Measurements from ENCODE around the gene PHC1. TPM values are rescaled to one million over a fixed set of nuclear protein-coding genes. Genes with fewer than 3 reads are reported as not detected.
"Not testable (repeated sequence)": the region's sequence is repeated elsewhere in the genome, so short reads cannot be mapped to it uniquely, and the experiment has no call there.

PHC1 gene
- 10 to 100 TPM; 16.1 to 17.1 TPM for total RNA-seq

DNA sequence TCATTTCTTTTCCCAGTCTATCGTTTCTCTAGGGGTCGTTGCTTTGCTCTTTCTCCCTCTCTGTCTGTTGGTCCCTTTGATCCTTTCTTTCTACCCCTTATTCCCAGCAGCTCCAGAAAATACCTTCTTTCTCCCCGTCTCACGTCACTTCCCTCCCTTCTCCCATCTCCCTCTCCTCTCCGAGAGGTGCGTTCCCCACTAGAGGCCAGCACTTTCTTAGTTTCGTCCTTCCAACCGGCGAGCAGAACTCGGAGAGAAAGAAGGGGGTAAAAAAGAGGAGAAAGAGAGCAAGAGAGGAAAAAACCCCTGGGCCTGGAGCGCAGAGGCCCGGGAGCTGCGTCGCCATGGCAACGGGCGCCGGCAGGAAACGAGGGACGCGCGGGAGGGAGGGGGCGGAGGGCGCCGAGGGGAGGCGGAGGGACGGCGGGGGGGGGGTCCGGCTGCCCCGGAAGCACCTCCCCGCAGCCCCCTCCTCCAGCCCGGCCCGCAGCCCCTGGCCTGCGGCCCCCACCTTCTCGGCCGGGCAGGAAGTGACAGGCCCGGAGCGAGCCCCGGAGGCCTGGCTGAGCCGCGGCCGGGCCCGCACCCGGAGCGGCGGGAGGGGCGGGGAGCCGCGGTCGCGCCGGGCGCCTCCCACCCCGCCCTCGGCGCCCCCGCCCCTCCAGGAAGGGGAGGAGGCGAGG lies at the start of gene PHC1:
Gene PHC1, plus strand, starts transcription at position 477 of the 683 bp plus-strand sequence. CDS start 3,169 bp downstream, outside the sequence.
- H3K36me3 Mint-ChIP-seq (ENCODE audit: low read depth); H3K9me3 Mint-ChIP-seq; H3K27me3 Mint-ChIP-seq; H3K4me1 Mint-ChIP-seq: not testable (repeated sequence)
- Mint-ChIP-seq H3K4me3 (peak within 1 kb of the TSS; percentile 84), H3K27ac (peak within 1 kb of the TSS; percentile 59)
- DNase-seq, result peak; percentile 79
- POLR2A ChIA-PET, result interaction anchor here (3.8 kb wide), 1 partner anchor 36 kb away, joined by 21 read pairs; the partner anchor contains the start of gene M6PR
- CTCF ChIA-PET, result interaction anchor here (0.7 to 5.4 kb wide), 10 partner anchors 23 to 136 kb away, joined by 3 to 28 read pairs (median 4); partner anchors contain the start of gene M6PR

DNA sequence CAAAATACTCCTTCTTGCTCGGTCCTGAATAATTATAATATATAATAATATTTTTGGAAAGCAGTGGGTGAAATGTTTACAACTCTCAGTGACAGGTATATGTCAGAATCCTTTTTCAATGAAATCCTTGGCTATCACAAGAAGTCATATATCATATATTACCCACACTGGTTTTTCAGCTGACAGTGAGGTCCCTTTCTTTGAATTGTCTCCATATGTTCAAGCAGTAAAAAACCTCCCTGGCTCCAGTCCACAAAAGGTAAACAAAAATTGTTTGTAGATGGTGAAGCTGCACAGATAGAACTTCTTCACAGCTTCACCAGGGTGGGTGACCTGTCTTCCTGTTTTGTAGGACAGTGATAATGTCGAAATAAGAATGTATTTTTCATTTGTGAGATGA lies 47.9 kb upstream of the PHC1 start:
- Mint-ChIP-seq H3K36me3 (ENCODE audit: low read depth) (no peaks in the 10 kb centered on the region), H3K27ac (no peak overlapping the region), H3K4me3 (no peak overlapping the region), H3K4me1 (peaks cover 3% of the 10 kb centered on the region), H3K9me3 (no peaks in the 10 kb centered on the region), H3K27me3 (peaks cover 8% of the 10 kb centered on the region)
- no peak for DNase-seq
- POLR2A ChIA-PET, result no interaction called here
- CTCF ChIA-PET, result interaction anchor here (1.3 kb wide), 1 partner anchor 24 kb away, joined by 3 read pairs; no protein-coding TSS in a partner anchor

DNA sequence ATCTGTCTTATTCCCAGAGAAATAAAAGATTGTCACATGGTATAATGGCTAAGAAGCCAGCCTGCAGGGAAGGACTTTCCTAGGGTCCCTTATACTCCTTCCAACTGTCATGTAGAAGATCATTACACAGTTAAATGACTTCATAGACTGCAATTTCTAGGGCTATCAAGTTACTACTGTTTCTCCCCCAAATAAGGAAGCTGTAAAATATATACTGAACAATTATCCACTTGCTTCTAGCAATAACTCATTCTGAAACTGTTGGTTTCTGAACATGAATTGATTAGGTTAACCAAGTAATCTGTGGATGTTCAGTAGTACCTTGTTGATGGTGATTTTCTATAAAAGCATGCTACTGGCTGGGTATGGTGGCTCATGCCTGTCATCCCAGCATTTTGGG lies 47.3 kb upstream of the PHC1 start:
- H3K27me3 Mint-ChIP-seq, result peaks cover 8% of the 10 kb centered on the region
- peaks cover 3% of the 10 kb centered on the region for H3K4me1 Mint-ChIP-seq
- DNase-seq, result no peak
- H3K9me3 Mint-ChIP-seq, result no peaks in the 10 kb centered on the region
- H3K4me3 Mint-ChIP-seq, result no peak overlapping the region
- ChIA-PET CTCF (interaction anchor here (1.3 kb wide), 1 partner anchor 24 kb away, joined by 3 read pairs; no protein-coding TSS in a partner anchor), POLR2A (no interaction called here)
- no peak overlapping the region for H3K27ac Mint-ChIP-seq
- no peaks in the 10 kb centered on the region for H3K36me3 Mint-ChIP-seq (ENCODE audit: low read depth)

DNA sequence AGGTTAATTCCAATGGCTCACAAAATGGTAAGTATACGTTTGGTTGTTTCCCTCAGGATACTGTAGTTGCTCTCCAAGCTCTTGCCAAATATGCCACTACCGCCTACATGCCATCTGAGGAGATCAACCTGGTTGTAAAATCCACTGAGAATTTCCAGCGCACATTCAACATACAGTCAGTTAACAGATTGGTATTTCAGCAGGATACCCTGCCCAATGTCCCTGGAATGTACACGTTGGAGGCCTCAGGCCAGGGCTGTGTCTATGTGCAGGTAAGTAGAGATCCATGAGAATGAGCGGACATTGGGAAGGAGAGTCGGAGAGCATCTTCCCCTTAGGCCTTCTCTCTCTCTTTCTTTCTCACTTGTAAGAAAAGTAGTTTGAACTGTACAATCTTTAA lies 46.5 kb upstream of the PHC1 start:
- CTCF ChIA-PET, result interaction anchor here (0.7 to 1.3 kb wide), 2 partner anchors 23 to 187 kb away, joined by 3 read pairs; no protein-coding TSS in a partner anchor
- POLR2A ChIA-PET, result no interaction called here

DNA sequence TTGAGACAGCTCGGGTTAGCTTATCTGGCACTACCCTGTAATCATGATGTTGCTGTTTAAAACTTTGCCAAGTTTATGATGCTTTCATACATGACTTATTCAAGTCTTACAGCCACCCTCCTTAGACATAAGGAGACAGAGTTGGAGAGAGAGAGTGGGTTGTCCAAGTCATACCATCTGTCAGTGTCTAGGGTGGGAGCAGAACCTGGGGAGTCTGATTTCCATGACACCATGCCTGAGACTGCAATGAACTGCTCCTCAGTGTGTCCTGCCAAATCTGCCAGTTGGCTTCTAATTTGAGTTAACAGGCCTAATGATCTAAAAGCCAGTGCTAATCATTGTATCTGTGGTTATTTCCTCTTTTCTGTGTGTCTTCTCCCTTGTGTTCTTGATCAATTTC lies 43.7 kb upstream of the PHC1 start:
- Mint-ChIP-seq H3K36me3 (ENCODE audit: low read depth) (no peaks in the 10 kb centered on the region), H3K27ac (no peak overlapping the region), H3K4me3 (no peak overlapping the region), H3K4me1 (peaks cover 3% of the 10 kb centered on the region), H3K9me3 (no peaks in the 10 kb centered on the region), H3K27me3 (peaks cover 4% of the 10 kb centered on the region)
- ChIA-PET POLR2A (no interaction called here), CTCF (interaction anchor here (1.0 to 2.0 kb wide), 2 partner anchors 20 to 213 kb away, joined by 7 to 8 read pairs; no protein-coding TSS in a partner anchor)
- no peak for DNase-seq

More for the DNA sequence above, 46.5 kb upstream of the PHC1 start:
- Mint-ChIP-seq H3K27me3 (peaks cover 5% of the 10 kb centered on the region), H3K4me3 (no peak overlapping the region), H3K4me1 (peaks cover 3% of the 10 kb centered on the region), H3K27ac (no peak overlapping the region), H3K9me3 (no peaks in the 10 kb centered on the region), H3K36me3 (ENCODE audit: low read depth) (no peaks in the 10 kb centered on the region)
- no peak for DNase-seq

DNA sequence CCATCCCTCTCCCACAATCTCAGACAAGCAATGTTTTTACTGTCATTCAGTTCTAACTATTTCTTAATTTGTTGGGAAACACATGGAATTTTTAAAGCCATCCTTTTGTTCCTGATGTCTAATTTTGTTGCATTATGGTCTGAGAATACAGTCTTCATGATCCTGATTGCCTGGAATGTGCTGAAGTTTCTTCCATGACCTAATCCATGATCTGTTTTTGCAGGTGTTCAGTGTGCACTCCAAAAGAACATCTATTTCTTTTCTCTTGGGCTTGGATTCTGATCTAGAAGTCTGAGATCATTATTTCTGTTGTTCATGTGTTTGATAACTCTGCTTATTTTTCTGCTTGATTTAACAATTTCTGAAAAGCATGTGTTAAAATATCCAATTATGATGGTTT lies 43.2 kb upstream of the PHC1 start:
- POLR2A ChIA-PET, result no interaction called here

DNA sequence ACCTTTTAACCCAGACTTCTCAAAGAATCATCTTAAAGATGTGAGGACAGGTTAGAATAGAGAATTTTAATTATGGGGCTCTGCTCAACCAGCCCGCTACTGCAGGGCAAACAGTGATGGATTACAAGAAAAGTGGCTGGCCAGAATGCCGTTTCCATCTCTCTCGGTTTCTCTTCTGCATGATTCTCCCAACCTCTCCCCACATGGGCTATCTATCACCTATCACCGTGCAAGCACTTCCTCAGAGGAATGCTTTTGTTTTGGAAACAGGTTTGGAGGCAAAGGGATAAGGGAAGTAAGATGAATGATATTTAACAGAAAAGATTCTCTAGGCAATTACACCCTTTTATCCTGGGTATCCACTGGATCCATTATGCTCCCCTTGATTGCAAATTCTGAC lies 37.4 kb upstream of the PHC1 start:
- H3K9me3 Mint-ChIP-seq, result no peaks in the 10 kb centered on the region
- ChIA-PET CTCF (no interaction called here), POLR2A (no interaction called here)
- H3K4me1 Mint-ChIP-seq, result no peaks in the 10 kb centered on the region
- no peaks in the 10 kb centered on the region for H3K36me3 Mint-ChIP-seq (ENCODE audit: low read depth)
- no peak overlapping the region for H3K4me3 Mint-ChIP-seq
- peaks cover 9% of the 10 kb centered on the region for H3K27me3 Mint-ChIP-seq
- H3K27ac Mint-ChIP-seq, result no peak overlapping the region
- no peak for DNase-seq

More for the DNA sequence above, 43.2 kb upstream of the PHC1 start:
- H3K27ac Mint-ChIP-seq, result no peak overlapping the region
- H3K9me3 Mint-ChIP-seq, result no peaks in the 10 kb centered on the region
- no peak for DNase-seq
- H3K4me3 Mint-ChIP-seq, result no peak overlapping the region
- H3K36me3 Mint-ChIP-seq (ENCODE audit: low read depth), result no peaks in the 10 kb centered on the region
- CTCF ChIA-PET, result interaction anchor here (2.0 kb wide), 1 partner anchor 19 kb away, joined by 8 read pairs; no protein-coding TSS in a partner anchor
- peaks cover 3% of the 10 kb centered on the region for H3K4me1 Mint-ChIP-seq
- H3K27me3 Mint-ChIP-seq, result peaks cover 7% of the 10 kb centered on the region

DNA sequence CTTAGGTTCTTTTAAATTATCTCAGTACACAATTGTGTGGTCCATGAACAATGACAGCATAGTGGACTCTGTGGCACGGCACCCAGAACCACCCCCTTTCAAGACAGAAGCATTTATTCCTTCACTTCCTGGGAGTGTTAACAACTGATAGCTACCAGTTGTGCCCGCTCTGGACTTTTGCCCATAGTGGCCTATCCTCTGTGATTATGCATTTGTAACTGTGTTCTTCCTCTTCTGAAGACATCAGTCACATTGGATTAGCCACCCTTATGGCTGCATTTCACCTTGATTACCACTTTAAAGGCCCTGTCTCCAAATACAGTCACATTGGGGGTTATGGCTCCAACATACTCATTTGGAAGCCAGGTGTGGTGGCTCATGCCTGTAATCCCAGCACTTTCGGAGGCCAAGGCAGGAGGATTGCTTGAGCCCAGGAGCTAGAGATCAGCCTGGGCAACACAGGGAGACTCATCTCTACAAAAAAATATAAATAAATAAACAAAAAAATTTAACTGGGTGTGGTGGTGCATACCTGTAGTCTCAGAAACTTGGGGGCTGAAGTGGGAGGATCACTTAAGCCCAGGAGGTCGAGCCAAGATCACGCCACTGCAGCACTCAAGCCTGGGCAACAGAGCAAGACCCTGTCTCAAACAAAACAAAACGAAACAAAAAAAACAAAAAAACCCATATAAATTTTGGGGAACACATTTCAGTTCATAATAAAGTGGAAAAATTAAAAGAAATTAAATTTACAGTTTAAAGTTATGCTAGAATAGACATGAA lies 27.6 kb upstream of the PHC1 start:
- CTCF ChIA-PET, result no interaction called here
- H3K4me3 Mint-ChIP-seq, result no peak overlapping the region

DNA sequence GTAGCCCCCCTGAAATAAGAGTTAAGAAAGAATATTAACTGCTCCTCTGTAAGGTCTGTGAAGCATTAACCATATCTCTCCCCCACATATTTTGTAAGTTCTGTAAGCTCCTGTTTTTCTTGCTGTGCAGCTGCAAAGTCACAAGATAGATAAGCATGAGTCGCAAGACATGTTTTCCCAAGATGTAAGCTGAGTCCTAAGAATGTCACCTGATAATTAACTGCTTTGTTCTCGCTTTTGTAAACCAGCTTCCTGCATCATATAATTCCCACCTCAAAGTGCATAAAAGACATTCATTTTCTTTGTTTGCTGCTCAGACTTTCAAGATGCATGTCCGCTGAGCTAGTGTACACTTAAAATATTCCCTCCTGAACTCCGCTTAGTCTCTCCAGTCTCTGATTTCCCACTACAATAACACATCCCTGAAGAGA lies 27.0 kb upstream of the PHC1 start:
- Mint-ChIP-seq H3K4me1 (peaks cover 3% of the 10 kb centered on the region), H3K4me3 (no peak overlapping the region), H3K36me3 (ENCODE audit: low read depth) (no peaks in the 10 kb centered on the region), H3K9me3 (no peaks in the 10 kb centered on the region), H3K27ac (no peak overlapping the region), H3K27me3 (no peaks in the 10 kb centered on the region)
- ChIA-PET POLR2A (no interaction called here), CTCF (no interaction called here)
- DNase-seq, result no peak

More for the DNA sequence above, 27.6 kb upstream of the PHC1 start:
- DNase-seq, result no peak
- Mint-ChIP-seq H3K27ac (no peak overlapping the region), H3K9me3 (no peaks in the 10 kb centered on the region), H3K4me1 (peaks cover 3% of the 10 kb centered on the region), H3K27me3 (no peaks in the 10 kb centered on the region), H3K36me3 (ENCODE audit: low read depth) (no peaks in the 10 kb centered on the region)
- POLR2A ChIA-PET, result no interaction called here

DNA sequence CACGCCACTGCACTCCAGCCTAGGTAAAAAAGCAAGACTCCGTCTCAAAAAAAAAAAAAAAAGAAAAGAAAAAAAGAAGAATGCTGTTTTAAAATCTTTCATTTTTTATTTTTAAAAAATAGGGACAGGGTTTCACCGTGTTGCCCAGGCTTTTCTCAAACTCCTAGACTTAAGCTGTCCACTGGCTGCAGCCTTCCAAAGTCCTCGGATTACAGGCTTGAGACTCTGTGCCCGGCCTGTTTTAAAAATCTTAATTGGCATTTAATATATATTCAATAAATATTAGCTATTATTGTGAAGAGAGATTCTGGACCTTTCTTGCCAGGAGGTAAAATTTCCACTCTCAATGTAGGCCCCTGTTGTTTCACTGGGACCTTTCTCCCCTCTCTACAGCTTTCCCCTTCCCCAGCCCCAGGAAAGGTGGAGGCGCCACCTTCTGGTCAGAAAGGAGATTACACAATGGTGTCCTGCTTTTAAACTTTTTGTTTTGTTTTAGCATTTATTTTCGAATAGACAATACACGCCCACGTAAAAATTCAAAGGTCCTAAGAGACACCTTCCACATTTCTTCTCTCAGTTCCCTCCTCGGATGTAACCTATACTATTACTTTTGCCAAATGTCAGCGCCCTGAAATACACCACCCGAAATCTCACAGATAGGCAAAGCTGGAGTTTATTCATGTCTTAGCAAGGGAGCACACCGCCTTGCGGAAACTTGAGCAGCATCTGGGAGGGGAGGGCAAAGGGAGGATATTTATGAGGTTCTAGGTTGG lies 23.8 kb upstream of the PHC1 start:
- Mint-ChIP-seq H3K27me3 (peaks cover 2% of the 10 kb centered on the region), H3K4me3 (peak overlapping the region; percentile 71), H3K4me1 (peaks cover 3% of the 10 kb centered on the region), H3K27ac (no peak overlapping the region), H3K9me3 (no peaks in the 10 kb centered on the region), H3K36me3 (ENCODE audit: low read depth) (no peaks in the 10 kb centered on the region)
- ChIA-PET POLR2A (no interaction called here), CTCF (interaction anchor here (0.6 to 3.5 kb wide), 52 partner anchors 10 to 346 kb away, joined by 3 to 27 read pairs (median 4); partner anchors contain the start of genes M6PR and MFAP5)
- DNase-seq, result peak; percentile 59

DNA sequence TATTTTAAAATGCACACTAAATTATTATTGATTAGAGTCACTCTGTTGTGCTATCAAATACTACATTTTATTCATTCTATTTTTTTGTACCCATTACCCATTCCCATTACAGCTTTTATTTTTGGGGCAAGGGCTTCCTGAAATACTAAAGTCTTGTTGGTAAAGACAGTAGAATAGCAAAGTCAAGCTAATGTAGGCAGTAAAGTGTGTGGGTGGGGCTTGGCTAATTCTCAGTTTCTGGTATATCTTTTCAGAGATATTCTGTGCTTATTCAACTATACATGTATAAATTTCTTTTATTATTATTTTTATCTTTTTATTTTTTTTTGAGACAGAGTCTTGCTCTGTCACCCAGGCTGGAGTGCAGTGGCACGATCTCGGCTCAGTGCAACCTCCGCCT lies 22.3 kb upstream of the PHC1 start:
- ChIA-PET CTCF (interaction anchor here (1.0 to 3.5 kb wide), 4 partner anchors 18 to 234 kb away, joined by 3 to 26 read pairs (median 12); no protein-coding TSS in a partner anchor), POLR2A (no interaction called here)
- peaks cover 3% of the 10 kb centered on the region for H3K4me1 Mint-ChIP-seq
- peaks cover 5% of the 10 kb centered on the region for H3K27me3 Mint-ChIP-seq
- H3K4me3 Mint-ChIP-seq, result no peak overlapping the region
- no peaks in the 10 kb centered on the region for H3K9me3 Mint-ChIP-seq
- no peaks in the 10 kb centered on the region for H3K36me3 Mint-ChIP-seq (ENCODE audit: low read depth)
- no peak overlapping the region for H3K27ac Mint-ChIP-seq
- DNase-seq, result no peak

DNA sequence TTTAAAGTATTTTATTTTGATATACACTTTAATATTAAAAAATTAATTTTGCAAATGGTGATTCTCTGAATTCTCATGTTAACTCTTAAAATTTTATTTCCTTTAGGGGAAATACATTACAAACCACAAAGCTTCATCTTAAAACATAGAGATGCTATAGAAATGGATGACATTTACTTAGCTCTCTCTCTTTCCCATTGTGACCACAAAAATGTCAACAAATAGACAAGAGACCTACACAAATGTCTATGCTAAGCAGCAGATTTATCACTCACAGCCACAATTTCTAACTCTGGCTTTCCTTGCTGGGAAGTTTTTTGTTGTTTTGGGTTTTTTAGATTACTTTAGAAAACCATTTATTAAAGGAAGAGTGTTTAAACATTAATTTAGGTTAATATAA lies 19.9 kb upstream of the PHC1 start:
- Mint-ChIP-seq H3K27ac (no peak overlapping the region), H3K27me3 (peaks cover 11% of the 10 kb centered on the region), H3K4me1 (peaks cover 3% of the 10 kb centered on the region), H3K4me3 (no peak overlapping the region), H3K36me3 (ENCODE audit: low read depth) (no peaks in the 10 kb centered on the region), H3K9me3 (no peaks in the 10 kb centered on the region)
- ChIA-PET CTCF (interaction anchor here (0.9 to 1.6 kb wide), 2 partner anchors 34 to 55 kb away, joined by 3 read pairs; partner anchors contain the start of gene M6PR), POLR2A (interaction anchor here (1.5 kb wide), 1 partner anchor 11 kb away, joined by 4 read pairs; no protein-coding TSS in a partner anchor)
- DNase-seq, result no peak
